Retina (tissue), 1 donor: ENCODE measurements around the gene MAPK14.
A peak's percentile ranks its signal among the peaks of the same experiment; 100 is the strongest.
"Not testable (repeated sequence)": the region's sequence is repeated elsewhere in the genome, so short reads cannot be mapped to it uniquely, and the experiment has no call there.

Source experiments
- DNase-seq: peaks from one replicate; pipeline ENCODE4 v3.0.0-alpha.2; 2016

Gene MAPK14

GRCh38 chr6:36027501-36028087 lies at the start of gene MAPK14:
MAPK14 (plus strand) TSS chr6:36027808; CDS start chr6:36028158, 350 bp downstream.
- DNase-seq: peak; percentile 99

DNA sequence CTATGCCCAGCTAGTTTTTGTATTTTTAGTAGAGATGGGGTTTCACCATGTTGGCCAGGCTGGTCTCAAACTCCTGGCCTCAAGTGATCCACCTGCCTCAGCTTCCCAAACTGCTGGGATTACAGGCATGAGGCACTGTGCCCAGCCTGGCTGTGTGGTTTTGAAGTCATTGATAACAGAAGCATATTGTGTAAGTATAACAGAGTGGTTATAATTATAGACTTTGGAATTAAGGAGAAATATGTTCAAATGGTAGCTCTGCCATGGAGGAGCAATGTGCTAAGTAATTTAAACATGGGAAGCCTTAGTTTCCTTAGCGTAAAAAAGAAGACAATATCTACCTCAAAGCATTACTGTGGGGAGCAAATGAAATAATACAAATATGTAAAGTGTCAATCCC lies 47.5 kb upstream of the MAPK14 start:
- not testable (repeated sequence) for DNase-seq

DNA sequence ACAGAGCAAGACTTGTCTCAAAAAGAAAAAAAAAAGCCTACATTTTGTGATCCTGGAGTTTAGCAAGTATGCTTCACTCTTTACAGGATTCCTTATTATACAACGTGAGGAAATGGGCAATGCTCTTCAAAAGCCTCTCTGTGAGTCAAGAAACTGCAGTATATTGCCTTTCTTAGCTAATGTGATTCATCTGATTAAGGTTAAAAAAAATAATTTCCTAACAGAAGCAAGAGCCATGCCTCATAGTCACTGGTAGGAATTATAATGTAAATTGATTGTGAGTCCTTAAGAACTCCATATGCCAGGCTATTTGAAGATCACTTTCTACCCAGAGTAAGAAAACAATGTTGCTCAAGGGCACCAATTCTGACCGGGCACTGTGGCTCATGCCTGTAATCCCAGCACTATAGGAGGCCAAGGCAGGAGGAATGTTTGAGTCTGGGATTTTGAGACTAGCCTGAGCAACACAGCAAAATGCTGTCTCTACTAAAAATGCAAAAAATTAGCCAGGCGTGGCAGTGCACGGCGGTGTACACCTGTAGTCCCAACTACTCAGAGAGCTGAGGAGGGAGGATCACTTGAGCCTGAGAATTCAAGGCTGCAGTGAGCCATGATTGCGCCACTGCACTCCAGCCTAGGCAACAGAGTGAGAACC lies 46.5 kb upstream of the MAPK14 start:
- DNase-seq: no peak

DNA sequence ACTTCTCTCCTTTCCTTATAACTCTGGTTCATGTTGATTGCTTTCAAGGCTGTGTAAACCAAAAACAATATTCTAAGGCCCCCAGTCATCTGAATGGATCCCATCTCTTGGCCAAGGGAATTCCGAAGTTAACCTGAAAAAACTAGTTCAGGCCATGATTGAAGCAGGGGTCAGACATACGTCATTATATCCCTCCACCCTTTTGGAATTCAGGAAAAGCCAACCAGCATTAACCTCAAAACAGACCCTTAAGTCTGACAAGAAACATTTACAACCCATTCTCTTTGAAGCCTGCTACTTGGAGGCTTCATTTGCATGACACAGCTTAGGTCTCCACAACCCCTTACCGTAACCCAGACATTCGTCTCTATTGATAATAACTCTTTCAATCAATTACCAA lies 42.9 kb upstream of the MAPK14 start:
- DNase-seq: no peak

- DNase-seq: not testable (repeated sequence)
Measured at GRCh38 chr6:35988047-35988446, 39.6 kb upstream of the MAPK14 start.

GRCh38 chr6:35993150-35993549 lies 34.5 kb upstream of the MAPK14 start:
- DNase-seq: no peak

- no peak for DNase-seq
Measured at GRCh38 chr6:36000451-36000850, 27.2 kb upstream of the MAPK14 start.

DNA sequence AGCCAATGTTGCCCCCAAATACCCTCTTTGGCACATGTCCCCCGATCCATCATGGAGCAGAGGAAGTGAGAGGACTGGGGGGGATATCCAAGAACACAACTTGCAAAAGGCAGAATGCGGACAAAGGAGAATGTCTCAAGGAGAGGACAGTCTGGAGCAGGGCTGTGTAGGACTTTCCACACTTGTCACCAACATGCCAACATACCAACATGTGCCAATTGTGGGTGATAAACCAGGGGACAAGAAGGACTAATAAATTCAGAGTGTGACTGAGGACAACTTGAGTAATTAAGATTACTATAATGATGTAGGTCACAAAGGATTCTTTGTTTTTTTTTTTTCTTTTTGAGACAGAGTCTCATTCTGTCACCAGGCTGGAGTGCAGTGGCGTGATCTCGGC lies 11.9 kb upstream of the MAPK14 start:
- DNase-seq: no peak

DNA sequence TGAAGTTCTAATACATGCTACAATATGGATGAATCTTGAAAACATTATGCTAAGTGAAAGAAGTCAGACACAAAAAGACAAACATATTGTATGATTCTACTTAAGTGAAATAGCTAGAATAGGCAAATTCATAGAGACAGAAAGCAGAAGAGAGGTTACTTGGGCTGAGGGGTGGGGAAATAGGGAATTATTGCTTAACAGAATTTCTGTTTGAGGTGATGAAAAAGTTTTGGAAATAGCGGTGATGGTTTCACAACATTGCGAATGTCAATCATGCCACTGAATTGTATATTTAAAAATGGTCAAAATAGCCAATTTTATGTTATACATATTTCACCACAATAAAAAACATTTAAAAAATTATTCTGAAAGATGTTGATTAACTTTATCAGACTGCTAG lies 9.3 kb upstream of the MAPK14 start:
- DNase-seq: no peak

DNA sequence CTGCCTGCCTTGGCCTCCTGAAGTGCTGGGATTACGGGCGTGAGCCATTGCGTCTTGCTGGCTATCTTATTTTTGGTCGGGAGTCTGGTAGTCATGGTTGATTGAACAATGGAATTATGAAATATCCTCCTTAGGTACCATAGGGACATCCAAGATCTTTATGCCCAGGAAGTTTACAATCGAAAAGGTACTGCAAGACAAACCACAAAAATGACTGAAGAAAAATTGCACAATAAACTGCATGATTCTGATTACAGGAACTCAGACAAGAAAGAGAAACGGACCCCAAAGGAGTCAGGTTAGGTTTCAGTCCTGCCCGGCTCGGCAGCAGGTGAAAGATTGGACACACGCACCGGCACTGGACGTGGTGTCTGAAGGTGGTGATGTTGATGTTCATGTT lies 8.4 kb upstream of the MAPK14 start:
- no peak for DNase-seq

- no peak for DNase-seq
Measured at GRCh38 chr6:36020154-36020553, 7.5 kb upstream of the MAPK14 start.

- peak; percentile 64 for DNase-seq
Measured at GRCh38 chr6:36023996-36024795, 3.4 kb upstream of the MAPK14 start, which contains the start of gene SLC26A8. SLC26A8 (minus strand) TSS chr6:36024641; CDS start chr6:36019707, 4,934 bp downstream.

- no peak for DNase-seq
Measured at GRCh38 chr6:36025260-36025931, 2.2 kb upstream of the MAPK14 start.

DNA sequence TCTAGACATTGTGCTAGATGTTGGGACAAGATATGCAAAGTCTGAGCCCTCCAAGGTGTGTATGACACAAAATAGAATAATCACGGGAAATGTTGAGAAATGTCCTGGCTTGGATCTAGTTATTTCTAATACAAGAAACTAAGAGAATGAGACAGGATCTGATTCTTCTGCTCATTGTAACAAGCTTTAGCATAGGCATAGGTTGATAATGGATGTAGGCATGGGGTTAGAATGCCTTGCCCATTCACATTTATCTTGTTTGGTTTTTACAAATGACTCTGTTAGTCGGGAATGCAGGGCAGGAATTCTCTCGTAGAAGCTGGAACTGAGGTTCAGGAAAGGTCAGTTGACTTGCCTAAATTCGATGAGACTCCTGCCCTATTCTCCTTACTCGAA lies 1.7 kb upstream of the MAPK14 start:
- DNase-seq: no peak

DNA sequence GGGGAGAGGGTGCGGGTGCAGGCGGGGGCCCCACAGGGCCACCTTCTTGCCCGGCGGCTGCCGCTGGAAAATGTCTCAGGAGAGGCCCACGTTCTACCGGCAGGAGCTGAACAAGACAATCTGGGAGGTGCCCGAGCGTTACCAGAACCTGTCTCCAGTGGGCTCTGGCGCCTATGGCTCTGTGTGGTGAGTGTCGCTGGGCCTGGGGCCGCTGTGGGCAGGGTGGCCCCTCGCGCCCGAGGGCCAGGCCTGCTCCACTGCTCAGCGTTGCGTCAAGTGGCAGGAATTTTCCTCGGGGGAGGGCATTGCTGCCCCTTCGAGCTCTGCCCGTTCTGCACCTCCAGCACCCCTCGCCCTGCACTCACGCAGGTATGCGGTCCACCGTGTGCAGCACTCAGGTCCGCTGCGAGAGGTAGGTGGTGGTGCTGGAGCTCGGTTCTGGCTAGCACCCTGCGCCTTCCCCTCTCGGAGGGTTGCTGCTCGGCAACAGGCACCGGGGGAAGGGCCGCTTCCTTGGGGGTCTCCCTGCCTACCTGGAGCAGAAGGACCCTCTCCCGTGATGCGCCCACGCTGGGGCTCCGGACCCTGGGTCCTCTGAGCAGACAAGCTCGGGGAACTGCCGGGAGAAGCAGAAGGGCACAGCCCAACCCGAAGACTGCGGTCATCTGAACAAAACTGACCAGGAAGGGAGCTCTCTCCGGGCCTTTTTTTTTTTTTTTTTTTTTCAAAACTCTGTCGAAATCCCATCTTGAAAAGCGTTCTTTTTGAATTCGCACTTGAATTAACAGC lies 674 bp downstream of the MAPK14 start:
- peak; percentile 83 for DNase-seq

GRCh38 chr6:36028877-36029324 lies 1.3 kb downstream of the MAPK14 start:
- DNase-seq: peak; percentile 76

- no peak for DNase-seq
Measured at GRCh38 chr6:36029464-36029863, 1.9 kb downstream of the MAPK14 start.

- no peak for DNase-seq
Measured at GRCh38 chr6:36032261-36032660, 4.7 kb downstream of the MAPK14 start.

DNA sequence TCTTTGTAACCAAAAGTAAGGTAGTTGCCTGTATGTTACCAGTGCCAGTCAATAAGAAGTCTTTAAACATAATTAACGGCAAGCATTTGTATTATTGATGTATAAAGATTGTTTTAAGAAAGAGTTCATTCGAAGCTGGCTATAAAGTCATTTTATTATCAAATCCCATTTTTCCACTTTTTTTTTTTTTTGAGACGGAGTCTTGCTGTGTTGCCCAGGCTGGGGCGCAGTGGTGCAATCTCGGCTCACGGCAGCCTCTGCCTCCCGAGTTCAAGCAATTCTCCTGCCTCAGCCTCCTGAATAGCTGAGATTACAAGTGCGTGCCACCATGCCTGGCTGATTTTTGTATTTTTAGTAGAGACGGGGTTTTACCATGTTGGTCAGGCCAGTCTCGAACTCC lies 5.5 kb downstream of the MAPK14 start:
- not testable (repeated sequence) for DNase-seq

- DNase-seq: no peak
Measured at GRCh38 chr6:36033935-36034334, 6.3 kb downstream of the MAPK14 start.

- no peak for DNase-seq
Measured at GRCh38 chr6:36034441-36034840, 6.8 kb downstream of the MAPK14 start.

GRCh38 chr6:36035225-36035624 lies 7.6 kb downstream of the MAPK14 start:
- no peak for DNase-seq
